Activated T-helper 1 cell treated with anti-CD3 and anti-CD28 coated beads, Interleukin-12 subunit alpha, Interleukin-12 subunit beta, Interleukin-2, Interleukin-4 antibody, amounts not matched to agents 30 ng/mL and 10 ng/mL and 1 ng/mL, durations not matched to agents 14 hours and 24 hours and 36 hours (primary cell): ENCODE results near the gene NFYC. TPM values are rescaled to one million over a fixed set of nuclear protein-coding genes. Genes with fewer than 3 reads are reported as not detected.

Experiments used
- DNase-seq: peaks from one replicate; pipeline ENCODE4 v3.0.0; 2021; ENCODE audit warnings: low spot score
- H3K27ac Mint-ChIP-seq: one replicate; pipeline ENCODE4 v1.8.0; 2021; ENCODE audit warnings: mild to moderate bottlenecking, mixed read lengths
- H3K27me3 Mint-ChIP-seq: one replicate; pipeline ENCODE4 v1.8.0; 2022; ENCODE audit warnings: mild to moderate bottlenecking, moderate library complexity, mixed read lengths; ENCODE audit not compliant: insufficient read depth
- H3K36me3 Mint-ChIP-seq: one replicate; pipeline ENCODE4 v1.8.0; 2021; ENCODE audit warnings: low read depth, mixed read lengths
- H3K4me1 Mint-ChIP-seq: one replicate; pipeline ENCODE4 v1.8.0; 2021; ENCODE audit warnings: low read depth, mixed read lengths
- H3K4me3 Mint-ChIP-seq: one replicate; pipeline ENCODE4 v1.8.0; 2021; ENCODE audit warnings: mild to moderate bottlenecking, moderate library complexity, mixed read lengths
- H3K9me3 Mint-ChIP-seq: one replicate; pipeline ENCODE4 v1.8.0; 2021; ENCODE audit warnings: mixed read lengths
- intact Hi-C: fragments of 100-400 bp; cut with micrococcal nuclease; formaldehyde crosslinking; loops from one replicate; pipeline ENCODE4 v1.15.1; 2024
- total RNA-seq: library from RNA; stranded (reverse); gene quantifications from 2 replicates; pipeline ENCODE4 v1.2.3, GENCODE V29; 2022

NFYC gene
- total RNA-seq, 1 donor from 2014 or later: 85.1 TPM

GRCh38 chr1:40799351-40799867, 107.9 kb downstream of the NFYC start:
- intact Hi-C loops: no loop called here
- peaks cover 51% of the 10 kb centered on the region for H3K4me1 Mint-ChIP-seq
- no peaks in the 10 kb centered on the region for H3K9me3 Mint-ChIP-seq
- no peak overlapping the region for H3K4me3 Mint-ChIP-seq
- no peak for DNase-seq
- no peaks in the 10 kb centered on the region for H3K36me3 Mint-ChIP-seq
- no peak overlapping the region for H3K27ac Mint-ChIP-seq
- H3K27me3 Mint-ChIP-seq: no peaks in the 10 kb centered on the region

GRCh38 chr1:40801742-40802077, 110.2 kb downstream of the NFYC start:
- Mint-ChIP-seq H3K4me3 (peak overlapping the region; percentile 37), H3K4me1 (peaks cover 37% of the 10 kb centered on the region), H3K27me3 (peaks cover 2% of the 10 kb centered on the region), H3K9me3 (no peaks in the 10 kb centered on the region), H3K27ac (no peak overlapping the region), H3K36me3 (no peaks in the 10 kb centered on the region)
- no peak for DNase-seq
- intact Hi-C loops: loop anchor here (1.0 to 5.0 kb wide), 3 partner anchors 61 to 134 kb away; partner anchors contain the start of genes CITED4 and RIMS3

- peak; percentile 80 for DNase-seq
- Mint-ChIP-seq H3K4me3 (peak overlapping the region; percentile 37), H3K27ac (peak overlapping the region; percentile 34), H3K36me3 (no peaks in the 10 kb centered on the region), H3K9me3 (no peaks in the 10 kb centered on the region), H3K4me1 (peaks cover 33% of the 10 kb centered on the region), H3K27me3 (peaks cover 2% of the 10 kb centered on the region)
- intact Hi-C loops: loop anchor here (1.0 to 5.0 kb wide), 3 partner anchors 60 to 135 kb away; partner anchors contain the start of genes CITED4 and RIMS3
Measured at GRCh38 chr1:40802078-40802741, 110.7 kb downstream of the NFYC start.

GRCh38 chr1:40802742-40803113, 111.2 kb downstream of the NFYC start:
- Mint-ChIP-seq H3K4me3 (peak overlapping the region; percentile 15), H3K27me3 (peaks cover 2% of the 10 kb centered on the region), H3K9me3 (no peaks in the 10 kb centered on the region), H3K27ac (no peak overlapping the region), H3K36me3 (no peaks in the 10 kb centered on the region), H3K4me1 (peaks cover 28% of the 10 kb centered on the region)
- intact Hi-C loops: loop anchor here (1.0 to 5.0 kb wide), 4 partner anchors 15 to 135 kb away; partner anchors contain the start of genes CITED4 and RIMS3
- DNase-seq: no peak

GRCh38 chr1:40803447-40803846, 111.9 kb downstream of the NFYC start:
- intact Hi-C loops: loop anchor here (1.0 to 5.0 kb wide), 3 partner anchors 14 to 136 kb away; partner anchors contain the start of gene RIMS3
- DNase-seq: no peak
- H3K27ac Mint-ChIP-seq: no peak overlapping the region
- peaks cover 2% of the 10 kb centered on the region for H3K27me3 Mint-ChIP-seq
- peaks cover 27% of the 10 kb centered on the region for H3K4me1 Mint-ChIP-seq
- H3K9me3 Mint-ChIP-seq: no peaks in the 10 kb centered on the region
- no peaks in the 10 kb centered on the region for H3K36me3 Mint-ChIP-seq
- no peak overlapping the region for H3K4me3 Mint-ChIP-seq

- no peaks in the 10 kb centered on the region for H3K9me3 Mint-ChIP-seq
- intact Hi-C loops: loop anchor here (1.0 to 5.0 kb wide), 3 partner anchors 13 to 137 kb away; partner anchors contain the start of gene RIMS3
- DNase-seq: no peak
- peaks cover 2% of the 10 kb centered on the region for H3K27me3 Mint-ChIP-seq
- no peak overlapping the region for H3K4me3 Mint-ChIP-seq
- H3K27ac Mint-ChIP-seq: no peak overlapping the region
- H3K36me3 Mint-ChIP-seq: no peaks in the 10 kb centered on the region
- H3K4me1 Mint-ChIP-seq: peaks cover 31% of the 10 kb centered on the region
Measured at GRCh38 chr1:40803902-40804301, 112.4 kb downstream of the NFYC start.

- H3K27me3 Mint-ChIP-seq: peaks cover 2% of the 10 kb centered on the region
- intact Hi-C loops: loop anchor here (5.0 kb wide), 1 partner anchor 171 kb away; the partner anchor contains the start of gene CTPS1
Measured at GRCh38 chr1:40806240-40806639, 114.7 kb downstream of the NFYC start.

GRCh38 chr1:40806731-40807695, 115.5 kb downstream of the NFYC start:
- Mint-ChIP-seq H3K9me3 (peaks cover 4% of the 10 kb centered on the region), H3K4me3 (no peak overlapping the region), H3K27ac (no peak overlapping the region), H3K4me1 (peaks cover 29% of the 10 kb centered on the region), H3K27me3 (peaks cover 2% of the 10 kb centered on the region), H3K36me3 (no peaks in the 10 kb centered on the region)
- intact Hi-C loops: loop anchor here (5.0 kb wide), 1 partner anchor 170 kb away; the partner anchor contains the start of gene CTPS1
- DNase-seq: no peak

More at GRCh38 chr1:40806240-40806639, 114.7 kb downstream of the NFYC start:
- Mint-ChIP-seq H3K27ac (no peak overlapping the region), H3K4me3 (no peak overlapping the region), H3K4me1 (peaks cover 37% of the 10 kb centered on the region), H3K9me3 (peaks cover 4% of the 10 kb centered on the region), H3K36me3 (no peaks in the 10 kb centered on the region)
- no peak for DNase-seq

GRCh38 chr1:40808002-40808401, 116.5 kb downstream of the NFYC start:
- H3K36me3 Mint-ChIP-seq: no peaks in the 10 kb centered on the region
- H3K4me3 Mint-ChIP-seq: no peak overlapping the region
- H3K27me3 Mint-ChIP-seq: peaks cover 2% of the 10 kb centered on the region
- peaks cover 24% of the 10 kb centered on the region for H3K4me1 Mint-ChIP-seq
- intact Hi-C loops: loop anchor here (5.0 kb wide), 1 partner anchor 169 kb away; the partner anchor contains the start of gene CTPS1
- peaks cover 4% of the 10 kb centered on the region for H3K9me3 Mint-ChIP-seq
- H3K27ac Mint-ChIP-seq: no peak overlapping the region
- DNase-seq: no peak

GRCh38 chr1:40808444-40808843, 116.9 kb downstream of the NFYC start:
- H3K4me1 Mint-ChIP-seq: peaks cover 24% of the 10 kb centered on the region
- H3K36me3 Mint-ChIP-seq: no peaks in the 10 kb centered on the region
- H3K27ac Mint-ChIP-seq: peak overlapping the region; percentile 79

GRCh38 chr1:40808909-40809308, 117.4 kb downstream of the NFYC start:
- DNase-seq: no peak
- H3K4me3 Mint-ChIP-seq: no peak overlapping the region
- intact Hi-C loops: loop anchor here (5.0 kb wide), 1 partner anchor 168 kb away; the partner anchor contains the start of gene CTPS1
- no peaks in the 10 kb centered on the region for H3K36me3 Mint-ChIP-seq
- H3K27me3 Mint-ChIP-seq: peaks cover 7% of the 10 kb centered on the region
- peaks cover 4% of the 10 kb centered on the region for H3K9me3 Mint-ChIP-seq
- peak overlapping the region; percentile 79 for H3K27ac Mint-ChIP-seq
- H3K4me1 Mint-ChIP-seq: peaks cover 24% of the 10 kb centered on the region

More at GRCh38 chr1:40808444-40808843, 116.9 kb downstream of the NFYC start:
- peaks cover 6% of the 10 kb centered on the region for H3K27me3 Mint-ChIP-seq
- no peak overlapping the region for H3K4me3 Mint-ChIP-seq
- intact Hi-C loops: loop anchor here (5.0 kb wide), 1 partner anchor 169 kb away; the partner anchor contains the start of gene CTPS1
- no peak for DNase-seq
- peaks cover 4% of the 10 kb centered on the region for H3K9me3 Mint-ChIP-seq

- Mint-ChIP-seq H3K27ac (no peak overlapping the region), H3K4me1 (peaks cover 24% of the 10 kb centered on the region), H3K27me3 (peaks cover 11% of the 10 kb centered on the region), H3K9me3 (peaks cover 4% of the 10 kb centered on the region), H3K4me3 (no peak overlapping the region), H3K36me3 (no peaks in the 10 kb centered on the region)
- no peak for DNase-seq
- intact Hi-C loops: no loop called here
Measured at GRCh38 chr1:40810927-40811326, 119.4 kb downstream of the NFYC start.
